Neural cell (in vitro differentiated cells): Measurements from ENCODE around the gene CREB3L1. TPM values are rescaled to one million over a fixed set of nuclear protein-coding genes. Genes with fewer than 3 reads are reported as not detected.

Source experiments
- H2AFZ ChIP-seq: fragments of 200-600, 300-800 bp; sonication (generic), shearing (Covaris generic); 2 replicates; pipeline ENCODE4 v1.6.0; 2014; ENCODE audit warnings: low read depth, mild to moderate bottlenecking, antibody characterized with exemption, low read length, moderate library complexity
- H3F3A ChIP-seq: fragments of 200-600 bp; shearing (Covaris generic); 2 replicates; pipeline ENCODE4 v1.6.1; 2016; ENCODE audit warnings: mild to moderate bottlenecking, moderate library complexity, mixed read lengths, antibody characterized with exemption, low read length; ENCODE audit not compliant: insufficient read depth, poor library complexity, severe bottlenecking
- H3K27ac ChIP-seq: fragments of 200-600, 300-800 bp; sonication (generic), shearing (Covaris generic); 2 replicates; pipeline ENCODE4 v1.5.1; 2014; ENCODE audit warnings: mild to moderate bottlenecking, low read length, moderate library complexity
- H3K27me3 ChIP-seq: fragments of 300-800, 200-600 bp; sonication (generic), shearing (Covaris generic); 2 replicates; pipeline ENCODE4 v1.6.0; 2014; ENCODE audit warnings: mild to moderate bottlenecking, low read depth, low read length, moderate library complexity; ENCODE audit not compliant: insufficient read depth
- H3K36me3 ChIP-seq: fragments of 300-800, 200-600 bp; sonication (generic), shearing (Covaris generic); 2 replicates; pipeline ENCODE4 v1.5.1; 2014; ENCODE audit warnings: mild to moderate bottlenecking, antibody characterized with exemption, low read length, moderate library complexity; ENCODE audit not compliant: insufficient read depth
- H3K4me2 ChIP-seq: fragments of 300-800, 200-600 bp; sonication (generic), shearing (Covaris generic); 2 replicates; pipeline ENCODE4 v1.6.0; 2014; ENCODE audit warnings: mild to moderate bottlenecking, low read length
- H3K4me3 ChIP-seq: fragments of 300-800, 200-600 bp; sonication (generic), shearing (Covaris generic); 2 replicates; pipeline ENCODE4 v1.5.1; 2014; ENCODE audit warnings: mild to moderate bottlenecking, low read length, moderate library complexity
- H3K79me2 ChIP-seq: fragments of 200-600 bp; shearing (Covaris generic); replicated peaks from 2 replicates; pipeline ENCODE4 v1.6.0; 2014; ENCODE audit warnings: mild to moderate bottlenecking, low read length, moderate library complexity; ENCODE audit not compliant: insufficient read depth
- H3K9ac ChIP-seq: fragments of 300-800, 200-600 bp; sonication (generic), shearing (Covaris generic); 2 replicates; pipeline ENCODE4 v1.6.1; 2016; ENCODE audit warnings: mild to moderate bottlenecking, low read length, mixed read lengths
- H3K9me2 ChIP-seq: fragments of 200-600 bp; shearing (Covaris generic); 2 replicates; pipeline ENCODE4 v1.6.1; 2016; ENCODE audit warnings: mild to moderate bottlenecking, low read length, mixed read lengths; ENCODE audit not compliant: insufficient read depth
- H3K9me3 ChIP-seq: fragments of 200-600, 300-800 bp; sonication (generic), shearing (Covaris generic); 2 replicates; pipeline ENCODE4 v1.6.1; 2016; ENCODE audit warnings: mild to moderate bottlenecking, mixed run types, low read length, moderate library complexity, mixed read lengths
- H4K20me1 ChIP-seq: fragments of 200-600 bp; shearing (Covaris generic); 2 replicates; pipeline ENCODE4 v1.6.1; 2016; ENCODE audit warnings: mild to moderate bottlenecking, mixed run types; ENCODE audit not compliant: insufficient read depth
- EP300 ChIP-seq: fragments of 450-650 bp; conservative IDR thresholded peaks from 2 replicates; pipeline ENCODE4 v1.6.1; 2014; ENCODE audit warnings: antibody characterized with exemption, mild to moderate bottlenecking, moderate library complexity; ENCODE audit not compliant: poor library complexity, severe bottlenecking
- EZH2 ChIP-seq: fragments of 200-600, 300-800 bp; shearing (Covaris generic), sonication (generic); IDR thresholded peaks from 2 replicates; pipeline ENCODE4 v1.6.1; 2014; ENCODE audit warnings: antibody characterized with exemption, low read length, borderline replicate concordance, mild to moderate bottlenecking; ENCODE audit not compliant: insufficient read depth, poor library complexity, severe bottlenecking
- MXI1 ChIP-seq: fragments of 450-650 bp; conservative IDR thresholded peaks from 2 replicates; pipeline ENCODE4 v1.6.1; 2014; ENCODE audit warnings: antibody characterized with exemption, mild to moderate bottlenecking; ENCODE audit not compliant: poor library complexity, severe bottlenecking
- POLR2AphosphoS5 ChIP-seq: IDR thresholded peaks from 2 replicates; pipeline ENCODE4 v1.6.1; 2012
- RAD21 ChIP-seq: fragments of 450-650 bp; conservative IDR thresholded peaks from 2 replicates; pipeline ENCODE4 v1.6.1; 2014; ENCODE audit warnings: antibody characterized with exemption, mild to moderate bottlenecking, moderate library complexity
- REST ChIP-seq: IDR thresholded peaks from 2 replicates; pipeline ENCODE4 v1.6.1; 2012; ENCODE audit warnings: borderline replicate concordance
- SMC3 ChIP-seq: fragments of 450-650 bp; conservative IDR thresholded peaks from 2 replicates; pipeline ENCODE4 v1.6.1; 2014; ENCODE audit warnings: antibody characterized with exemption, mild to moderate bottlenecking, moderate library complexity; ENCODE audit not compliant: poor library complexity
- TAF1 ChIP-seq: IDR thresholded peaks from 2 replicates; pipeline ENCODE4 v1.6.1; 2012; ENCODE audit warnings: low read depth
- polyA plus RNA-seq: library from polyadenylated mRNA; depleted of rRNA; stranded (reverse); fragments of >200 nt; gene quantifications from 2 replicates; pipeline ENCODE4 v1.2.3, GENCODE V29; 2014
- TF ChIP-seq, protein P1 (sequence below): fragments of 450-650 bp; IDR thresholded peaks from 2 replicates; pipeline ENCODE4 v1.5.1; 2014; ENCODE audit warnings: antibody characterized with exemption, mild to moderate bottlenecking, moderate library complexity; ENCODE audit not compliant: poor library complexity, severe bottlenecking

Gene CREB3L1
- polyA plus RNA-seq, 1 donor from 2014 or later, result not detected

- Histone ChIP-seq H3K9ac (peak overlapping the region; percentile 20), H3K27me3 (no peaks in the 10 kb centered on the region), H3K27ac (no peak overlapping the region), H3F3A (no peaks in the 10 kb centered on the region), H3K79me2 (no peaks in the 10 kb centered on the region), H2AFZ (peak overlapping the region; percentile 32), H3K4me3 (peak overlapping the region; percentile 69), H3K4me2 (no peak overlapping the region), H4K20me1 (no peaks in the 10 kb centered on the region), H3K9me3 (no peaks in the 10 kb centered on the region), H3K36me3 (no peaks in the 10 kb centered on the region), H3K9me2 (no peaks in the 10 kb centered on the region)
- TF ChIP-seq, protein P1, sequence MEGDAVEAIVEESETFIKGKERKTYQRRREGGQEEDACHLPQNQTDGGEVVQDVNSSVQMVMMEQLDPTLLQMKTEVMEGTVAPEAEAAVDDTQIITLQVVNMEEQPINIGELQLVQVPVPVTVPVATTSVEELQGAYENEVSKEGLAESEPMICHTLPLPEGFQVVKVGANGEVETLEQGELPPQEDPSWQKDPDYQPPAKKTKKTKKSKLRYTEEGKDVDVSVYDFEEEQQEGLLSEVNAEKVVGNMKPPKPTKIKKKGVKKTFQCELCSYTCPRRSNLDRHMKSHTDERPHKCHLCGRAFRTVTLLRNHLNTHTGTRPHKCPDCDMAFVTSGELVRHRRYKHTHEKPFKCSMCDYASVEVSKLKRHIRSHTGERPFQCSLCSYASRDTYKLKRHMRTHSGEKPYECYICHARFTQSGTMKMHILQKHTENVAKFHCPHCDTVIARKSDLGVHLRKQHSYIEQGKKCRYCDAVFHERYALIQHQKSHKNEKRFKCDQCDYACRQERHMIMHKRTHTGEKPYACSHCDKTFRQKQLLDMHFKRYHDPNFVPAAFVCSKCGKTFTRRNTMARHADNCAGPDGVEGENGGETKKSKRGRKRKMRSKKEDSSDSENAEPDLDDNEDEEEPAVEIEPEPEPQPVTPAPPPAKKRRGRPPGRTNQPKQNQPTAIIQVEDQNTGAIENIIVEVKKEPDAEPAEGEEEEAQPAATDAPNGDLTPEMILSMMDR, result no peak
- TF ChIP-seq REST (no peak), RAD21 (no peak), POLR2AphosphoS5 (no peak), SMC3 (no peak), EZH2 (no peak), EP300 (no peak), MXI1 (no peak), TAF1 (no peak)
Observed at GRCh38 chr11:46294365-46295309, 17.2 kb downstream of the CREB3L1 start.

DNA sequence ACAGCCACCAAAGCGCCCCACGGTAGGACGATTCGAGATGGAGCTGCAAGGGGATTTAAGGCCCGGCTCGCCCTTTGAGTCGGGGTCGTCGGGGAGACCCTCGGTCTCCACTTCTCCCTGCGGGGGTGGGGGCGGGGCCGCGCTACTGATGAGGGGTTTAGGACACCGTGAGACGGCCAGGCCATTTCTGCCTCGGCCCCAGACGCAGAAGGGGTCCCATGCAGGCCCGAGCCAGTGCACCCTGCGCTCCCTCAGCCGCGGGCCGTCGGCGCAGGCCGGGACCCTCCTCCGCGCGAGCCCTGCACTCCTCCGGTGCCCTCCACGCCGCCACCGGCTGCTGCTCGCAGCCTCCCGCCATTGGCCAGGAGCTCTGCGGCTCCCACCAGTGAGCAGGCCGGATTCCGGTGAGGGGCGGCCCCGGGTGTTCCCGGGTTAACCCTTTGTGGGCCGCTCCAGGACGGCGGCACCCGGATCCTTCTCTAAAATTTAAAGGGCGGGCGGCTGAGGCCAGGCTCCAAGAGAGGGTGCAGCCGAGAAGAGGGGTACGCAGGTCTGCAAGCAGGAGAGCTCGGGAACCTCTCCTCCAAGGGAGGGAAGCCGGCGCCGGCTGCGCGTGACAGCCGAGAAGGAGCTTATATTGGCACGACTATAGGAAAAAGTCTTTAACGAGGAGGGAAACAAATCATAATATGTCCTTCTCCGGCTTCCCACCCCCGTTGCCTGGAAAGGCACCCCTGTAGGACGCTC is 18.0 kb downstream of the CREB3L1 start:
- Histone ChIP-seq H3K27ac (no peak overlapping the region), H4K20me1 (no peaks in the 10 kb centered on the region), H3K4me3 (peak overlapping the region; percentile 69), H3K9ac (peak overlapping the region; percentile 21), H3K79me2 (no peaks in the 10 kb centered on the region), H3K36me3 (no peaks in the 10 kb centered on the region), H3K9me2 (no peaks in the 10 kb centered on the region), H3K9me3 (no peaks in the 10 kb centered on the region), H3F3A (no peaks in the 10 kb centered on the region), H3K27me3 (no peaks in the 10 kb centered on the region), H3K4me2 (peak overlapping the region; percentile 51), H2AFZ (peak overlapping the region; percentile 32)
- TF ChIP-seq EP300 (no peak), MXI1 (peak; percentile 68)
